ENCODE data around the gene ADGRV1. TPM values are rescaled to one million over a fixed set of nuclear protein-coding genes. Genes with fewer than 3 reads are reported as not detected.

ADGRV1 gene
- polyA plus RNA-seq, 1 donor from 2014 or later: 3.7 TPM

- Histone ChIP-seq H3F3A (ENCODE audit: insufficient read depth, low read length, poor library complexity, severe bottlenecking) (no peaks in the 10 kb centered on the region), H3K79me2 (replicated peaks; ENCODE audit: insufficient read depth, low read length) (no peaks in the 10 kb centered on the region), H3K27me3 (ENCODE audit: insufficient read depth, low read depth, low read length) (no peaks in the 10 kb centered on the region), H3K4me3 (ENCODE audit: low read length) (no peak overlapping the region), H4K20me1 (ENCODE audit: insufficient read depth) (no peaks in the 10 kb centered on the region), H2AFZ (ENCODE audit: low read depth, low read length) (no peak overlapping the region), H3K36me3 (ENCODE audit: insufficient read depth, low read length) (no peaks in the 10 kb centered on the region), H3K9me3 (ENCODE audit: low read length) (no peaks in the 10 kb centered on the region), H3K4me2 (ENCODE audit: low read length) (no peak overlapping the region), H3K9me2 (ENCODE audit: insufficient read depth, low read length) (no peaks in the 10 kb centered on the region), H3K27ac (ENCODE audit: low read length) (no peak overlapping the region), H3K9ac (ENCODE audit: low read length) (no peak overlapping the region)
- no peak for TF ChIP-seq TAF1 (IDR thresholded peaks at IDR 0.05; ENCODE audit: low read depth)
Measured at GRCh38 chr5:90830058-90830457, 271.5 kb downstream of the ADGRV1 start.

- Histone ChIP-seq H3K27ac (ENCODE audit: low read length) (no peak overlapping the region), H3K9me3 (ENCODE audit: low read length) (no peaks in the 10 kb centered on the region), H3F3A (ENCODE audit: insufficient read depth, low read length, poor library complexity, severe bottlenecking) (no peaks in the 10 kb centered on the region), H2AFZ (ENCODE audit: low read depth, low read length) (no peak overlapping the region), H3K9ac (ENCODE audit: low read length) (no peak overlapping the region), H4K20me1 (ENCODE audit: insufficient read depth) (no peaks in the 10 kb centered on the region), H3K9me2 (ENCODE audit: insufficient read depth, low read length) (no peaks in the 10 kb centered on the region), H3K27me3 (ENCODE audit: insufficient read depth, low read depth, low read length) (no peaks in the 10 kb centered on the region), H3K4me2 (ENCODE audit: low read length) (no peak overlapping the region), H3K79me2 (replicated peaks; ENCODE audit: insufficient read depth, low read length) (no peaks in the 10 kb centered on the region), H3K4me3 (ENCODE audit: low read length) (no peak overlapping the region), H3K36me3 (ENCODE audit: insufficient read depth, low read length) (no peaks in the 10 kb centered on the region)
- no peak for TF ChIP-seq CTCF (IDR thresholded peaks at IDR 0.05; ENCODE audit: poor library complexity, severe bottlenecking)
- no peak for TF ChIP-seq TAF1 (IDR thresholded peaks at IDR 0.05; ENCODE audit: low read depth)
- TF ChIP-seq MXI1 (conservative IDR thresholded peaks at IDR 0.05; ENCODE audit: poor library complexity, severe bottlenecking): no peak
- TF ChIP-seq EZH2 (IDR thresholded peaks at IDR 0.05; ENCODE audit: borderline replicate concordance, insufficient read depth, low read length, poor library complexity, severe bottlenecking): no peak
- TF ChIP-seq EP300 (conservative IDR thresholded peaks at IDR 0.05; ENCODE audit: poor library complexity, severe bottlenecking): no peak
- TF ChIP-seq REST (IDR thresholded peaks at IDR 0.05; ENCODE audit: borderline replicate concordance): no peak
- no peak for TF ChIP-seq RAD21 (conservative IDR thresholded peaks at IDR 0.05)
- TF ChIP-seq SMC3 (conservative IDR thresholded peaks at IDR 0.05; ENCODE audit: poor library complexity): no peak
- no peak for TF ChIP-seq POLR2AphosphoS5 (IDR thresholded peaks at IDR 0.05)
Measured at GRCh38 chr5:90833753-90834152, 275.2 kb downstream of the ADGRV1 start.

- no peak overlapping the region for H2AFZ ChIP-seq (ENCODE audit: low read depth, low read length)
Measured at GRCh38 chr5:90834711-90835110, 276.1 kb downstream of the ADGRV1 start.

More at GRCh38 chr5:90834711-90835110, 276.1 kb downstream of the ADGRV1 start:
- no peaks in the 10 kb centered on the region for H3K9me2 ChIP-seq (ENCODE audit: insufficient read depth, low read length)
- no peak overlapping the region for H3K9ac ChIP-seq (ENCODE audit: low read length)
- H3K27me3 ChIP-seq (ENCODE audit: insufficient read depth, low read depth, low read length): no peaks in the 10 kb centered on the region
- no peaks in the 10 kb centered on the region for H3K9me3 ChIP-seq (ENCODE audit: low read length)
- no peaks in the 10 kb centered on the region for H3F3A ChIP-seq (ENCODE audit: insufficient read depth, low read length, poor library complexity, severe bottlenecking)
- H3K4me3 ChIP-seq (ENCODE audit: low read length): no peak overlapping the region
- H3K79me2 ChIP-seq (replicated peaks; ENCODE audit: insufficient read depth, low read length): no peaks in the 10 kb centered on the region
- H3K27ac ChIP-seq (ENCODE audit: low read length): no peak overlapping the region
- H4K20me1 ChIP-seq (ENCODE audit: insufficient read depth): no peaks in the 10 kb centered on the region
- no peak for TF ChIP-seq POLR2AphosphoS5 (IDR thresholded peaks at IDR 0.05)
- no peak for TF ChIP-seq RAD21 (conservative IDR thresholded peaks at IDR 0.05)
- TF ChIP-seq TAF1 (IDR thresholded peaks at IDR 0.05; ENCODE audit: low read depth): no peak
- no peak for TF ChIP-seq EP300 (conservative IDR thresholded peaks at IDR 0.05; ENCODE audit: poor library complexity, severe bottlenecking)
- TF ChIP-seq SMC3 (conservative IDR thresholded peaks at IDR 0.05; ENCODE audit: poor library complexity): no peak
- TF ChIP-seq CTCF (IDR thresholded peaks at IDR 0.05; ENCODE audit: poor library complexity, severe bottlenecking): no peak
- no peak for TF ChIP-seq REST (IDR thresholded peaks at IDR 0.05; ENCODE audit: borderline replicate concordance)
- no peak for TF ChIP-seq EZH2 (IDR thresholded peaks at IDR 0.05; ENCODE audit: borderline replicate concordance, insufficient read depth, low read length, poor library complexity, severe bottlenecking)
- no peak for TF ChIP-seq MXI1 (conservative IDR thresholded peaks at IDR 0.05; ENCODE audit: poor library complexity, severe bottlenecking)
- H3K4me2 ChIP-seq (ENCODE audit: low read length): no peak overlapping the region
- H3K36me3 ChIP-seq (ENCODE audit: insufficient read depth, low read length): no peaks in the 10 kb centered on the region

Data from neural cell (in vitro differentiated cells).